Measurements from ENCODE around the gene DUSP1. TPM values are rescaled to one million over a fixed set of nuclear protein-coding genes. Genes with fewer than 3 reads are reported as not detected.

Gene DUSP1
- total and polyA plus RNA-seq, 4 experiments from 2014 or later: 18.0 to 879 (median 158) TPM

GRCh38 chr5:172718527-172719114, 52.4 kb downstream of the DUSP1 start:
- POLR2A ChIA-PET (ENCODE audit: partially characterized antibody): interaction anchor here (3.0 to 7.0 kb wide), 2 partner anchors 52 to 53 kb away, joined by 38 to 97 read pairs; partner anchors contain the start of gene DUSP1
- DNase-seq: no peak
- H3K4me1 Mint-ChIP-seq: peaks cover 17 to 41% (median 26%) of the 10 kb centered on the region in 4 donors
- no peaks in the 10 kb centered on the region for H3K36me3 Mint-ChIP-seq
- intact Hi-C loops (cut with micrococcal nuclease): no loop called here
- H3K27me3 ChIP-seq (ENCODE audit: insufficient read depth, low read length): no peaks in the 10 kb centered on the region
- no peak overlapping the region for H3K27ac ChIP-seq (ENCODE audit: low read depth, low read length)
- H3K9me3 ChIP-seq (ENCODE audit: control insufficient read depth in 1 of 2, low read length in 2 of 2): no peaks in the 10 kb centered on the region
- no peaks in the 10 kb centered on the region for H3K27me3 Mint-ChIP-seq
- H3K4me3 Mint-ChIP-seq: no peak overlapping the region
- CTCF ChIA-PET (ENCODE audit: partially characterized antibody): interaction anchor here (2.3 to 3.0 kb wide), 2 partner anchors 54 to 213 kb away, joined by 14 to 18 read pairs; no protein-coding TSS in a partner anchor
- no peaks in the 10 kb centered on the region for H3K36me3 ChIP-seq (ENCODE audit: insufficient read depth, low read length)
- H3K27ac Mint-ChIP-seq: no peak overlapping the region
- H3K9me3 Mint-ChIP-seq: no peaks in the 10 kb centered on the region
- no peak overlapping the region for H3K4me3 ChIP-seq (ENCODE audit: low read length in 2 of 2)
- H3K4me1 ChIP-seq (ENCODE audit: insufficient read depth, low read length): peaks cover 24% of the 10 kb centered on the region

Other genes with a start within 250 kb of the DUSP1 start
- under 1 TPM; 0.08 to 0.20 TPM for gene NEURL1B, start 129.9 kb downstream of the DUSP1 start, total RNA-seq
- under 1 TPM in 1 of 2 donors, not detected in 1; 0.02 TPM for gene NEURL1B, start 129.9 kb downstream of the DUSP1 start, polyA plus RNA-seq
- gene ERGIC1, start 63.1 kb upstream of the DUSP1 start, total RNA-seq: 10 to 100 TPM; 45.8 to 51.0 TPM
- gene ERGIC1, start 63.1 kb upstream of the DUSP1 start, polyA plus RNA-seq: 10 to 100 TPM; 10.6 to 18.8 TPM
- 10 to 100 TPM in 1 of 2 experiments, 1 to 10 TPM in 1; 9.6 to 13.3 TPM for gene RPL26L1, start 188.2 kb upstream of the DUSP1 start, total RNA-seq
- 10 to 100 TPM; 37.8 TPM for gene RPL26L1, start 188.2 kb upstream of the DUSP1 start, polyA plus RNA-seq
- gene ATP6V0E1, start 212.6 kb upstream of the DUSP1 start, total RNA-seq: 100 to 1,000 TPM; 158 TPM
- gene ATP6V0E1, start 212.6 kb upstream of the DUSP1 start, polyA plus RNA-seq: 100 to 1,000 TPM; 450 to 559 TPM